Upper lobe of right lung (tissue), 1 donor: ENCODE data around the gene C3orf20. TPM values are rescaled to one million over a fixed set of nuclear protein-coding genes. Genes with fewer than 3 reads are reported as not detected.
A peak's percentile ranks its signal among the peaks of the same experiment; 100 is the strongest.

Source experiments
- ATAC-seq: fragments of 200-7000 bp; cut with Tn5 transposase; one replicate; pipeline ENCODE4 v1.9.1; 2020; ENCODE audit warnings: mild to moderate bottlenecking, moderate library complexity
- DNase-seq: peaks from one replicate; pipeline ENCODE4 v3.0.0-alpha.2; 2020
- H3K27ac ChIP-seq: fragments of 200-600 bp; one replicate; pipeline ENCODE4 v1.8.0; 2022
- H3K27me3 ChIP-seq: fragments of 200-600 bp; one replicate; pipeline ENCODE4 v1.8.0; 2022; ENCODE audit warnings: mild to moderate bottlenecking
- H3K36me3 ChIP-seq: fragments of 200-600 bp; one replicate; pipeline ENCODE4 v1.8.0; 2022
- H3K4me1 ChIP-seq: fragments of 200-600 bp; one replicate; pipeline ENCODE4 v1.8.0; 2022
- H3K4me3 ChIP-seq: fragments of 200-600 bp; one replicate; pipeline ENCODE4 v1.8.0; 2022; ENCODE audit warnings: mild to moderate bottlenecking
- H3K9me3 ChIP-seq: fragments of 200-600 bp; one replicate; pipeline ENCODE4 v1.8.0; 2022
- intact Hi-C: fragments of 100-400 bp; cut with DNase I; formaldehyde crosslinking; loops from one replicate; pipeline ENCODE4 v1.11.0; 2022
- total RNA-seq: library from RNA; stranded (reverse); fragmentation: NEBNext Ultra II Directional; extraction: Animal tissue kit (Norgen Biotek cat#: 25700); gene quantifications from one replicate; pipeline ENCODE4 v1.2.1, GENCODE V29; 2021
- TF ChIP-seq, protein P1 (sequence below): fragments of 200-600 bp; IDR thresholded peaks from one replicate; pipeline ENCODE4 v1.8.0; 2022; ENCODE audit warnings: antibody characterized with exemption
- donor health status: DM: no; HTN: yes; CAD: no; lungs with severe emphysema.

Gene C3orf20
- total RNA-seq, 1 donor from 2014 or later: 0.14 TPM

DNA sequence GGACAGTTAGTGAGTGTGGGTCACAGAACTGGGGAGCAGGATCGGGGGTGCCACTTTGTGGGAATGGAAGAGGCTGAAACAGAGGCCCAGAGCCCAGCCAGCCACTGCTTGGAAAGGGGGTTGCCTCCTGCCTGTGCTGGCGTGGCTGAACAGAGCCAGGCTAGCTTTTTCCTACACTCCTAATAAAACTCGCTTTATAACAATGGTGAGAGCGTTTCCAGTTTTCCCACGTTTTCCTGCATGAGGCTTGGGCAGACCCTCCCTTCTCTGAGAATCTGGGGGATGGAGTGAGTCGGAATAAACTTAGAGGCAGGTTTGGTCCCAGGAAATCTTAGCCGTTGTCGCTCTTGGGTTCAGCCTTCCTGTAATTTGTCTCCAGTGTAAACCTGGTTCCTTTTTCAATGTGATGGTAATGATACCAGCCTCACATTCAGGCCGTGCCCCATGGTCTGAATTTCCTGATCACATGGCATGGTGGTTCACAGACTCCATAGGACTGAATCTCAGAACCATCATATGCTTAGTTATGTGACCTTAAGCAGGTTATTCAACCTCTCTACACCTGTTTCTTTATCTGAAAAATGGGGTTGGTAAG, 137.4 kb downstream of the C3orf20 start:
- peak; percentile 6 for ATAC-seq
- no peak for DNase-seq
- TF ChIP-seq, protein P1, sequence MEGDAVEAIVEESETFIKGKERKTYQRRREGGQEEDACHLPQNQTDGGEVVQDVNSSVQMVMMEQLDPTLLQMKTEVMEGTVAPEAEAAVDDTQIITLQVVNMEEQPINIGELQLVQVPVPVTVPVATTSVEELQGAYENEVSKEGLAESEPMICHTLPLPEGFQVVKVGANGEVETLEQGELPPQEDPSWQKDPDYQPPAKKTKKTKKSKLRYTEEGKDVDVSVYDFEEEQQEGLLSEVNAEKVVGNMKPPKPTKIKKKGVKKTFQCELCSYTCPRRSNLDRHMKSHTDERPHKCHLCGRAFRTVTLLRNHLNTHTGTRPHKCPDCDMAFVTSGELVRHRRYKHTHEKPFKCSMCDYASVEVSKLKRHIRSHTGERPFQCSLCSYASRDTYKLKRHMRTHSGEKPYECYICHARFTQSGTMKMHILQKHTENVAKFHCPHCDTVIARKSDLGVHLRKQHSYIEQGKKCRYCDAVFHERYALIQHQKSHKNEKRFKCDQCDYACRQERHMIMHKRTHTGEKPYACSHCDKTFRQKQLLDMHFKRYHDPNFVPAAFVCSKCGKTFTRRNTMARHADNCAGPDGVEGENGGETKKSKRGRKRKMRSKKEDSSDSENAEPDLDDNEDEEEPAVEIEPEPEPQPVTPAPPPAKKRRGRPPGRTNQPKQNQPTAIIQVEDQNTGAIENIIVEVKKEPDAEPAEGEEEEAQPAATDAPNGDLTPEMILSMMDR: no peak
- H3K4me1 ChIP-seq: peaks cover 19% of the 10 kb centered on the region
- H3K27ac ChIP-seq: no peak overlapping the region
- H3K9me3 ChIP-seq: no peaks in the 10 kb centered on the region
- intact Hi-C loops: no loop called here
- peak overlapping the region; percentile 62 for H3K4me3 ChIP-seq
- no peaks in the 10 kb centered on the region for H3K36me3 ChIP-seq
- H3K27me3 ChIP-seq: peaks cover 6% of the 10 kb centered on the region

DNA sequence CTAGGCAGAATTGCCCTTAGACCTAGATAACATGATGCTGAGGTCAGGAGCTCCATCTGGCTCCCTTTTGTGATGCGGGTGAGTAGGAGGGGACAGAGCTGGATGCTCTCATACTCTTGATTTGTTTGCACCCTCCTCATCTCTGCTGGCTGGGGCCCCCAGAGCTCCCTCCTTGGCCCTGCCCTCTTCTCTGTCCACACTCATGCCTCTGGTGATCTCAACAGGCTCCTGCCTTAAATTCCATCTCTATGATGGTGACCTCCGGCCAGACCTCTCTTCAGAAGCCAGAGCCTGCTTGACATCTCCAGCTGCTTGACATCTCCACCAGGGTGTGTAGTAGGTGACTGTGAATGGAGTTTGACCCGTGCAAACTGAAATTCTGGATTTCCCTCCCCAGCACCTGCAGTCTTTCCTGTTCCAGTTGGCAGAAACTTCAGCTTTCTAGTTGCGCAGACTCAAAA, 139.5 kb downstream of the C3orf20 start:
- no peak overlapping the region for H3K27ac ChIP-seq
- H3K27me3 ChIP-seq: peaks cover 6% of the 10 kb centered on the region
- TF ChIP-seq, protein P1: no peak
- no peaks in the 10 kb centered on the region for H3K36me3 ChIP-seq
- no peak overlapping the region for H3K4me3 ChIP-seq
- DNase-seq (no peak), ATAC-seq (no peak)
- intact Hi-C loops: no loop called here
- peaks cover 19% of the 10 kb centered on the region for H3K4me1 ChIP-seq
- no peaks in the 10 kb centered on the region for H3K9me3 ChIP-seq

DNA sequence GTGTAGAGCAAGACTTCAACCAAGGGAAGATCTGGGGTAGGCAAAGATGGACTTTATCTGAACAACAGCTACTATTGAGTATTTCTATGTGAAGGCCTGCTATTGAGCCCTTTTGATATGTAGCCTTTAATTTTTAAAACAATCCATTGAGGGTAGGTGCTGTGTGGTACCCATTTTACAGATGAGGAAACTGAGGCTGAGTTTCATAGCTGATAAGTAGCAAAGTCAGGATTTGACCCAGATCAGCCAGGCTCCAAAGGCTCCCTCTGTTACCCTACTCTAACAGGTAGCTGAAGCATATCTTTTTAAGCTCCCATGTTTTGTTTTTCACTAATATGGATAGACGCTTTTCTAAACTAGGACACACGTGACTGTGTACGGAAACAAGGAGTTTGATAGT, 141.4 kb downstream of the C3orf20 start:
- Histone ChIP-seq H3K36me3 (no peaks in the 10 kb centered on the region), H3K27ac (no peak overlapping the region), H3K27me3 (no peaks in the 10 kb centered on the region), H3K4me1 (peaks cover 15% of the 10 kb centered on the region), H3K4me3 (no peak overlapping the region), H3K9me3 (no peaks in the 10 kb centered on the region)
- intact Hi-C loops: no loop called here
- TF ChIP-seq, protein P1: no peak
- DNase-seq (no peak), ATAC-seq (no peak)

DNA sequence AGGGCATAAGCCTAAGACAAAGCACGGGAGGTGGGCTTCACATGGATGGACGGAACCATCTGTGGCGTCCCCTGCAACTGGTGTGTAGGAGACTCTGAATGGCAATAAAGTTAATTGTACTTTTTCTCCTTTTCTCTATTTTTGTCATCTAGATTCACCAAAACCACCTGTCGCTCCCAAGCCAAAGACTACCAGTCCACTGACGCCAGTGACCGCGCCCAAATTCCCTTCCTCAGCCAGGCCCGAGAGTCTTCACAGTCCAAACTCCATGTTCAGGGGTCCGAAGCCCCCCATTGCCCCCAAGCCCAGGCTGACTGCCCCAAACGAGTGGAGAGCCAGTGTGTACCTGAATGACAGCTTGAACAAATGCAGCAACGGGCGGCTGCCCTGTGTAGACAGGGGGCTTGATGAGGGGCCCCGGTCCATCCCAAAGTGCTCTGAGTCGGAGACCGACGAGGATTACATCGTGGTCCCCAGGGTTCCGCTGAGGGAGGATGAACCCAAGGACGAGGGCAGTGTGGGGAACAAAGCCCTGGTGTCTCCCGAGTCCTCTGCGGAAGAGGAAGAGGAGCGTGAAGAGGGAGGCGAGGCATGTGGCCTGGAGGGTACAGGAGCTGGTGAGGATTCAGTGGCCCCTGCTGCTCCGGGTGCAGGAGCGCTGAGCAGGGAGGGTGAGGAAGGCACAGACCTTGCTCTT, 144.0 kb downstream of the C3orf20 start, which contains the start of gene FGD5:
Gene FGD5, plus strand, starts transcription at position 159 of the 697 bp plus-strand sequence. Its CDS starts 110 bp downstream, at position 269.
- Histone ChIP-seq H3K27ac (no peak within 1 kb of the TSS), H3K4me1 (peaks cover 20% of the 10 kb centered on the region), H3K9me3 (no peaks in the 10 kb centered on the region), H3K36me3 (no peaks in the 10 kb centered on the region), H3K4me3 (no peak within 1 kb of the TSS), H3K27me3 (no peaks in the 10 kb centered on the region)
- no peak for DNase-seq
- TF ChIP-seq, protein P1: no peak
- no peak for ATAC-seq
- intact Hi-C loops: no loop called here

DNA sequence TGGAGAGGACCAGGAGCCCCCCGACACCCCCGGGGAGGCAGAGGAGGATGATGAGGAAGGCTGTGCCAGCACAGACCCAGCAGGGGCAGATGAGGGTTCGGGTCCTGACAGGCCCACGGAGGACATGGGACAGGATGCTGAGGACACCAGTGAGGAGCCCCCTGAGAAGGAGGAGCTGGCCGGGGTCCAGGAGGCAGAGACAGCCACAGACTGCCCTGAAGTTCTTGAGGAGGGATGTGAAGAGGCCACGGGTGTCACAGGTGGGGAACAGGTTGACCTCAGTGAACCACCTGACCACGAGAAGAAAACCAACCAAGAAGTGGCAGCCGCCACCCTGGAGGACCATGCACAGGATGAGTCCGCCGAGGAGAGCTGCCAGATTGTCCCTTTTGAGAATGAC, 144.7 kb downstream of the C3orf20 start:
- H3K27ac ChIP-seq: no peak overlapping the region
- ATAC-seq (no peak), DNase-seq (no peak)
- H3K4me3 ChIP-seq: no peak overlapping the region
- intact Hi-C loops: no loop called here
- H3K36me3 ChIP-seq: no peaks in the 10 kb centered on the region
- peaks cover 13% of the 10 kb centered on the region for H3K4me1 ChIP-seq
- TF ChIP-seq, protein P1: no peak
- no peaks in the 10 kb centered on the region for H3K27me3 ChIP-seq
- H3K9me3 ChIP-seq: no peaks in the 10 kb centered on the region
